HepG2 (cell line): ENCODE measurements around the gene MAS1L. TPM values are rescaled to one million over a fixed set of nuclear protein-coding genes. Genes with fewer than 3 reads are reported as not detected.

ENCODE experiments used
- ATAC-seq: fragments of 200-7000 bp; cut with Tn5 transposase; 3 replicates; pipeline ENCODE4 v1.9.1; 2020; ENCODE audit warnings: mild to moderate bottlenecking, moderate library complexity
- BruUV-seq: library from RNA; stranded (reverse); fragments of 400-500 nt; replicated peaks from 2 replicates; lab custom pipeline; 2021; lab: Mats Ljungman, UMichigan
- CTCF ChIA-PET: fragments of 300-600 bp; formaldehyde crosslinking; extraction: SDS; loops from one replicate; lab custom pipeline; 2021; ENCODE audit warnings: low total read pairs, inconsistent platforms, low intra/inter-chr PET ratio; lab: Yijun Ruan, JAX
- POLR2A ChIA-PET: fragments of 350-600 bp; sonication (Branson Sonifier 250); formaldehyde crosslinking; loops from one replicate; lab custom pipeline; 2020; ENCODE audit warnings: antibody characterized with exemption, inconsistent platforms; lab: Yijun Ruan, JAX
- DNase-seq: peaks from one replicate; pipeline ENCODE4 v3.0.0-alpha.2; 2015; ENCODE audit warnings: low spot score
- FAIRE-seq: peaks from 3 replicates; lab custom pipeline; 2011; peaks lifted over from hg19 to GRCh38; lab: Jason Lieb, UNC
- H2AFZ ChIP-seq: one replicate; pipeline ENCODE4 v1.6.1; 2011; ENCODE audit warnings: low read length, inconsistent platforms
- H3K27ac ChIP-seq: fragments of 300-600 bp; 3 replicates; pipeline ENCODE4 v1.8.0; 2011; ENCODE audit warnings: mixed run types, mild to moderate bottlenecking, mixed read lengths, low read length, inconsistent platforms; ENCODE audit not compliant: insufficient read depth; ENCODE audit errors: extremely low read length
- H3K27me3 ChIP-seq, 2 experiments: fragments of 200-600 bp in 1 of 2; 2 replicates in 1 of 2; 3 replicates in 1 of 2; pipeline versions ENCODE4 v1.6.0 to v1.8.0; 2011; ENCODE audit warnings: low read length in 2 of 2, mild to moderate bottlenecking in 2 of 2, moderate library complexity in 2 of 2, inconsistent platforms in 1 of 2; ENCODE audit not compliant: insufficient read depth in 2 of 2, control insufficient read depth in 1 of 2
- H3K36me3 ChIP-seq, 2 experiments: fragments of 200-600 bp in 1 of 2; replicated peaks in 1 of 2; 2 replicates in 1 of 2; 3 replicates in 1 of 2; pipeline versions ENCODE4 v1.5.1 to v1.8.0; 2011; ENCODE audit warnings: low read length in 2 of 2, inconsistent platforms in 1 of 2; ENCODE audit not compliant: insufficient read depth in 2 of 2, control insufficient read depth in 1 of 2
- H3K4me1 ChIP-seq: 2 replicates; pipeline ENCODE4 v1.5.1; 2012; ENCODE audit warnings: low read length, inconsistent platforms; ENCODE audit not compliant: insufficient read depth
- H3K4me2 ChIP-seq: 2 replicates; pipeline ENCODE4 v1.6.0; 2011; ENCODE audit warnings: low read depth, low read length, inconsistent platforms
- H3K4me3 ChIP-seq, 3 experiments: fragments of 200-600 bp in 1 of 3; sonication (generic), shearing (Covaris generic) in 1 of 3; replicated peaks in 1 of 3; 2 replicates each; pipeline ENCODE4 v1.5.1; 2011 to 2016; ENCODE audit warnings: low read length in 3 of 3, inconsistent platforms in 2 of 3, low read depth in 2 of 3, mild to moderate bottlenecking in 2 of 3, control low read depth in 1 of 3, mixed read lengths in 1 of 3; ENCODE audit not compliant: insufficient read depth in 1 of 3
- H3K79me2 ChIP-seq: one replicate; pipeline ENCODE4 v1.6.1; 2011; ENCODE audit warnings: low read length, inconsistent platforms; ENCODE audit not compliant: insufficient read depth
- H3K9ac ChIP-seq: 2 replicates; pipeline ENCODE4 v1.6.0; 2011; ENCODE audit warnings: mild to moderate bottlenecking, low read depth, low read length, inconsistent platforms; ENCODE audit not compliant: insufficient read depth
- H3K9me3 ChIP-seq: 2 replicates; pipeline ENCODE4 v1.5.1; 2012; ENCODE audit warnings: mild to moderate bottlenecking, low read length
- H4K20me1 ChIP-seq: 2 replicates; pipeline ENCODE4 v1.6.0; 2011; ENCODE audit warnings: inconsistent platforms, mild to moderate bottlenecking, low read length, moderate library complexity; ENCODE audit not compliant: insufficient read depth
- FOXK1 ChIP-seq: sonication (generic); formaldehyde crosslinking; IDR thresholded peaks from 2 replicates; pipeline ENCODE4 v1.4.0; 2020; ENCODE audit warnings: low read depth, missing genetic modification reagents, borderline replicate concordance
- FOXP1 ChIP-seq, 2 experiments: fragments of 450-650 bp in 1 of 2; IDR thresholded peaks; 2 replicates each; pipeline ENCODE4 v1.6.1; 2017 to 2018; ENCODE audit warnings: antibody characterized with exemption in 1 of 2
- MAFK ChIP-seq, 2 experiments: IDR thresholded peaks in 1 of 2; conservative IDR thresholded peaks in 1 of 2; 2 replicates each; pipeline ENCODE4 v1.6.1; 2011; ENCODE audit warnings: improper control_type of control experiment in 2 of 2, low read length in 2 of 2
- POLR2A ChIP-seq, 2 experiments: IDR thresholded peaks; 2 replicates each; pipeline ENCODE4 v1.6.1; 2011; ENCODE audit warnings: low read depth in 2 of 2, low read length in 2 of 2, mild to moderate bottlenecking in 1 of 2, moderate library complexity in 1 of 2; ENCODE audit not compliant: insufficient read depth in 1 of 2
- SUZ12 ChIP-seq: fragments of 150-350 bp; IDR thresholded peaks from 2 replicates; pipeline ENCODE4 v1.6.1; 2014; ENCODE audit warnings: low read depth, low read length
- ZMYM4 ChIP-seq: sonication (generic); formaldehyde crosslinking; IDR thresholded peaks from 2 replicates; pipeline ENCODE4 v1.8.1; 2023; ENCODE audit warnings: mild to moderate bottlenecking, missing genetic modification reagents
- ZNF230 ChIP-seq: sonication (generic); formaldehyde crosslinking; IDR thresholded peaks from 2 replicates; pipeline ENCODE4 v1.4.0; 2020; ENCODE audit warnings: mild to moderate bottlenecking, missing genetic modification reagents
- ZNF335 ChIP-seq: sonication (generic); formaldehyde crosslinking; IDR thresholded peaks from 2 replicates; pipeline ENCODE4 v1.4.0; 2020; ENCODE audit warnings: missing genetic modification reagents
- ZNF570 ChIP-seq: sonication (generic); formaldehyde crosslinking; IDR thresholded peaks from 2 replicates; pipeline ENCODE4 v1.4.0; 2020; ENCODE audit warnings: mild to moderate bottlenecking, missing genetic modification reagents, borderline replicate concordance
- ZNF75D ChIP-seq: sonication (generic); formaldehyde crosslinking; IDR thresholded peaks from 2 replicates; pipeline ENCODE4 v1.8.1; 2023; ENCODE audit warnings: missing genetic modification reagents, mild to moderate bottlenecking, borderline replicate concordance
- WGBS: methylation state at CpG from one replicate; pipeline ENCODE4 v1.1.6; 2017; ENCODE audit warnings: low lambda C conversion rate; 5-methylcytosine and 5-hydroxymethylcytosine counted together
- in situ Hi-C: cut with HindIII; loops from 2 replicates; pipeline ENCODE4 v1.10.0; 2017; ENCODE audit warnings: low pct_unique_long_range_greater_than_20kb; ENCODE audit not compliant: extremely low pct_ligation_motif_present
- intact Hi-C: fragments of 100-400 bp; cut with micrococcal nuclease; formaldehyde crosslinking; loops from one replicate; pipeline ENCODE4 v1.10.0; 2022; ENCODE audit not compliant: unreplicated experiment
- polyA plus RNA-seq, 8 experiments: library from polyadenylated mRNA; depleted of rRNA in 3 of 8; stranded (reverse) in 7 of 8; unstranded in 1 of 8; fragments of >200 nt; fragmentation: Illumina TruSeq in 4 of 8; extraction: Trizol in 4 of 8; gene quantifications; 2 replicates each; pipeline versions ENCODE4 v1.2.1 to v1.2.3, GENCODE V29; 2011 to 2016; ENCODE audit warnings: low read depth in 4 of 8, missing spikeins in 1 of 8, mixed read lengths in 1 of 8; ENCODE audit not compliant: insufficient read depth in 1 of 8
- total RNA-seq, 5 experiments: library from RNA; depleted of rRNA; stranded (reverse); fragments of >200 nt; fragmentation: Illumina TruSeq; extraction: Trizol; gene quantifications; 2 replicates each; pipeline ENCODE4 v1.2.3, GENCODE V29; 2016; ENCODE audit warnings: low read depth in 1 of 5

Gene MAS1L
- total and polyA plus RNA-seq, 2 of the 13 experiments (the other 11 are each of a cell fraction or from before 2014, with no cell fraction given): not detected

DNA sequence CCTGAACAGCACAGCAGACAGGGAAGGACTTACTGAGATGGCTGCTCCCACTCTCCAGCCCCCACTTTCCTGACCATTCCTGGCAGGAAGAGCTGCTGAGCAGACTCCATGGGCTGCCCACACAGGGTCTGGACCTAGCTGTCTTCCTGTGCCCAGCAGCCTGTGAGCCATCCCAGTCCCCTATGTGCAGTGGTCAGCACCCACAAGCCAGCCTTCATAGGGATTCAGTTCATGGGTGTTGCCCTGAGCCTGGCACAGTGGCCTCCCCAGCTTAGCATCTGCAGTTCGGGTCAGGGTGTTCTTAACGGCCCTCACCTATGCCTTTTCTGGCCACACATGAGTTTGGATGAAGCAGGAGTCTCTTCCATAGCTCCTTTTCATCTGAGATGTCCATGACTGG, 39.8 kb upstream of the MAS1L start:
- no peaks in the 10 kb centered on the region for H3K9me3 ChIP-seq
- H4K20me1 ChIP-seq: no peaks in the 10 kb centered on the region
- no peak for ATAC-seq
- WGBS: no CpG with 5 or more reads among the region's 2 CpGs
- CTCF ChIA-PET: no interaction called here
- H3K4me3 ChIP-seq: no peak overlapping the region
- no peaks in the 10 kb centered on the region for H3K27me3 ChIP-seq
- TF ChIP-seq ZNF230 (CRISPR knock-in tag) (no peak), ZNF75D (no peak), ZMYM4 (CRISPR knock-in tag) (no peak), POLR2A (IDR thresholded peaks at IDR 0.05; ENCODE audit: insufficient read depth in 1 of 2, low read depth in 2 of 2, low read length in 2 of 2) (no peak)
- no peak overlapping the region for H3K4me2 ChIP-seq
- H2AFZ ChIP-seq: no peak overlapping the region
- no peaks in the 10 kb centered on the region for H3K4me1 ChIP-seq
- no peak for DNase-seq
- POLR2A ChIA-PET: no interaction called here
- FAIRE-seq: no peak
- H3K36me3 ChIP-seq: no peaks in the 10 kb centered on the region
- no TSS peak for BruUV-seq
- no peak overlapping the region for H3K27ac ChIP-seq
- in situ Hi-C loops: no loop called here
- no peak overlapping the region for H3K9ac ChIP-seq
- intact Hi-C loops: no loop called here
- no peaks in the 10 kb centered on the region for H3K79me2 ChIP-seq

- Histone ChIP-seq H3K4me2 (no peak overlapping the region), H3K79me2 (no peaks in the 10 kb centered on the region), H2AFZ (no peak overlapping the region), H3K36me3 (no peaks in the 10 kb centered on the region), H4K20me1 (no peaks in the 10 kb centered on the region), H3K4me3 (no peak overlapping the region), H3K4me1 (no peaks in the 10 kb centered on the region), H3K27me3 (no peaks in the 10 kb centered on the region), H3K9me3 (no peaks in the 10 kb centered on the region), H3K27ac (no peak overlapping the region), H3K9ac (no peak overlapping the region)
- POLR2A ChIA-PET: no interaction called here
- 100% methylated on average over 1 of the region's 1 CpG for WGBS
- DNase-seq (no peak), ATAC-seq (no peak), FAIRE-seq (no peak)
- in situ Hi-C loops (no loop called here), intact Hi-C loops (no loop called here)
- BruUV-seq: no TSS peak
- CTCF ChIA-PET: no interaction called here
- TF ChIP-seq FOXK1 (CRISPR knock-in tag) (no peak), MAFK (conservative IDR thresholded peaks at IDR 0.05 in 1 of 2, IDR thresholded peaks at IDR 0.05 in 1 of 2; ENCODE audit: low read length in 2 of 2) (0 out of 4 replicates have a peak, but pooled peaks of 1 of the 2 experiments have one; percentile 16), ZNF570 (CRISPR knock-in tag) (no peak), ZNF335 (no peak), FOXP1 (IDR thresholded peaks at IDR 0.05) (no peak), FOXP1 (CRISPR knock-in tag; IDR thresholded peaks at IDR 0.05) (no peak), SUZ12 (no peak)
These were observed 39.4 kb upstream of the MAS1L start for GRCh38 chr6:29527126-29527525.
